Measurements from ENCODE around the gene RGS4.

- TF ChIP-seq EZH2 (IDR thresholded peaks at IDR 0.05) (no peak), EZH2phosphoT487 (IDR thresholded peaks at IDR 0.05) (no peak)
- TF ChIP-seq, protein P1, sequence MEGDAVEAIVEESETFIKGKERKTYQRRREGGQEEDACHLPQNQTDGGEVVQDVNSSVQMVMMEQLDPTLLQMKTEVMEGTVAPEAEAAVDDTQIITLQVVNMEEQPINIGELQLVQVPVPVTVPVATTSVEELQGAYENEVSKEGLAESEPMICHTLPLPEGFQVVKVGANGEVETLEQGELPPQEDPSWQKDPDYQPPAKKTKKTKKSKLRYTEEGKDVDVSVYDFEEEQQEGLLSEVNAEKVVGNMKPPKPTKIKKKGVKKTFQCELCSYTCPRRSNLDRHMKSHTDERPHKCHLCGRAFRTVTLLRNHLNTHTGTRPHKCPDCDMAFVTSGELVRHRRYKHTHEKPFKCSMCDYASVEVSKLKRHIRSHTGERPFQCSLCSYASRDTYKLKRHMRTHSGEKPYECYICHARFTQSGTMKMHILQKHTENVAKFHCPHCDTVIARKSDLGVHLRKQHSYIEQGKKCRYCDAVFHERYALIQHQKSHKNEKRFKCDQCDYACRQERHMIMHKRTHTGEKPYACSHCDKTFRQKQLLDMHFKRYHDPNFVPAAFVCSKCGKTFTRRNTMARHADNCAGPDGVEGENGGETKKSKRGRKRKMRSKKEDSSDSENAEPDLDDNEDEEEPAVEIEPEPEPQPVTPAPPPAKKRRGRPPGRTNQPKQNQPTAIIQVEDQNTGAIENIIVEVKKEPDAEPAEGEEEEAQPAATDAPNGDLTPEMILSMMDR (IDR thresholded peaks at IDR 0.05) = no peak
Observed at GRCh38 chr1:163036671-163037070, 32.5 kb upstream of the RGS4 start.

All from neural progenitor cell (in vitro differentiated cells).